PFSK-1 (cell line): Measurements from ENCODE around the gene MRPS2.
A peak's percentile ranks its signal among the peaks of the same experiment; 100 is the strongest.

Experiments used
- FOXP2 ChIP-seq: optimal IDR thresholded peaks from 2 replicates; pipeline ENCODE3; 2011; ENCODE audit warnings: borderline replicate concordance, control low read depth, inconsistent platforms; ENCODE audit not compliant: insufficient read depth; ENCODE audit errors: extremely low read length, extremely low read depth
- POLR2AphosphoS5 ChIP-seq: IDR thresholded peaks from 2 replicates; pipeline ENCODE4 v1.6.1; 2012; ENCODE audit warnings: low read depth, mild to moderate bottlenecking, control low read depth, low read length, moderate library complexity
- REST ChIP-seq, 2 experiments: IDR thresholded peaks; 2 replicates each; pipeline versions ENCODE4 v1.6.1 to v1.8.0; 2011 to 2012; ENCODE audit warnings: low read depth in 2 of 2, low read length in 2 of 2, control low read depth in 1 of 2, inconsistent platforms in 1 of 2, mild to moderate bottlenecking in 1 of 2, moderate library complexity in 1 of 2; ENCODE audit not compliant: insufficient read depth in 1 of 2
- SIN3A ChIP-seq: IDR thresholded peaks from 2 replicates; pipeline ENCODE4 v1.6.1; 2012; ENCODE audit warnings: mild to moderate bottlenecking, low read length, moderate library complexity, borderline replicate concordance; ENCODE audit not compliant: insufficient read depth
- TAF1 ChIP-seq: IDR thresholded peaks from 2 replicates; pipeline ENCODE4 v1.6.1; 2012; ENCODE audit warnings: low read length, control low read depth, borderline replicate concordance; ENCODE audit not compliant: insufficient read depth

MRPS2 gene

GRCh38 chr9:135498381-135499126 lies 1.9 kb upstream of the MRPS2 start:
- TF ChIP-seq FOXP2, result no peak
- no peak for TF ChIP-seq POLR2AphosphoS5
- no peak for TF ChIP-seq TAF1
- no peak for TF ChIP-seq REST (IDR thresholded peaks at IDR 0.05; ENCODE audit: insufficient read depth in 1 of 2, low read depth in 2 of 2, low read length in 2 of 2)
- no peak for TF ChIP-seq SIN3A

- 0 out of 2 replicates have a peak, but pooled peaks have one; percentile 61 for TF ChIP-seq SIN3A
- TF ChIP-seq FOXP2, result no peak
Observed at GRCh38 chr9:135499326-135500070, 984 bp upstream of the MRPS2 start.

GRCh38 chr9:135500071-135500524 lies 384 bp upstream of the MRPS2 start:
- TF ChIP-seq FOXP2 (no peak), POLR2AphosphoS5 (0 out of 2 replicates have a peak, but pooled peaks have one; percentile 8), SIN3A (no peak), TAF1 (no peak), REST (IDR thresholded peaks at IDR 0.05; ENCODE audit: insufficient read depth in 1 of 2, low read depth in 2 of 2, low read length in 2 of 2) (no peak)

GRCh38 chr9:135501261-135502167 lies 1.0 kb downstream of the MRPS2 start:
- TF ChIP-seq REST (IDR thresholded peaks at IDR 0.05; ENCODE audit: insufficient read depth in 1 of 2, low read depth in 2 of 2, low read length in 2 of 2) (no peak), POLR2AphosphoS5 (peak; percentile 42; the same call in 1 of the 2 replicates)

- TF ChIP-seq REST (IDR thresholded peaks at IDR 0.05; ENCODE audit: insufficient read depth in 1 of 2, low read depth in 2 of 2, low read length in 2 of 2), result no peak
- no peak for TF ChIP-seq FOXP2
- no peak for TF ChIP-seq POLR2AphosphoS5
- TF ChIP-seq SIN3A, result no peak
- TF ChIP-seq TAF1, result no peak
Observed at GRCh38 chr9:135502168-135502872, 1.8 kb downstream of the MRPS2 start.
